Inflammatory macrophage treated with lipopolysaccharide for 1 hour (primary cell): ENCODE data around the gene RNF148.
"Not testable (repeated sequence)": the region's sequence is repeated elsewhere in the genome, so short reads cannot be mapped to it uniquely, and the experiment has no call there.

Source experiments
- DNase-seq, 2 donors: peaks; one replicate each; pipeline ENCODE4 v3.0.0-alpha.2; 2020 to 2022

RNF148 gene

DNA sequence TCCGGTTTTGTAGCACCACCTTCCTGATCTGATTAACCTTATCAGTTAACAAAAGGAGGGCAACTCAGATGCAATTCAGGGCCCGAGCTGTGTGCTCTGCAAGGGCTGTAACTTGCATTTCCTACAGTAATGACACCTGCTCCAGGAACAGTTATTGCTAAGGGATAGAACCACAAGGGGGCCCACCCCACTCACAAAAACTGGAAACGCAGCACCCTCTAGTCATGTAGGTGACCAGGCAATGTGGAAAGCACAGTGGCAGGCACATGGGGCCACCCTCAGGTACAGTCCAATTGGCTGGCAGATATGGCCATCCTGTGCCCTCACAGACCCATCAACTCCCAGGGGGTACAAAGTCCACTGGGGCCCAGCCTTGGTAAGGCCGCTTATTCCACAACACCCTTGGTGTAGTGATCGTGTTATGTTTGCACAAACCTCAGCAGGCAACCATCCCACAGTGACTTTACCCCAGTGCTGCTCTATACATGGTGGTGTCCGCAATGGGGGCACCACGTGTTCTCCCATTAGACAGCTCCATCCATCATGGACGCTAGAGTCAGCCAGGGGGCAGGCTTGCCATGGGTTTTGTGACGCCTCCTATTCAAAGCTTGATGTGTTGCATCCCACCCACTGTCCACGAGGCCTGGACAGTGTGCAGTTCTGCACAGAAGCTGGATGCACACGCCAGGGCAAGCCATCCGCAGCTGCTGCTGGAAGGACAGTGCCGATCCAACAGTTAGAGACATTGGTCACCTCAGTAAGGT, 13.2 kb downstream of the RNF148 start:
- no peak for DNase-seq

- DNase-seq: no peak
Observed at GRCh38 chr7:122688400-122688998, 14.2 kb downstream of the RNF148 start.

- DNase-seq: no peak
Observed at GRCh38 chr7:122686360-122686878, 16.3 kb downstream of the RNF148 start.

DNA sequence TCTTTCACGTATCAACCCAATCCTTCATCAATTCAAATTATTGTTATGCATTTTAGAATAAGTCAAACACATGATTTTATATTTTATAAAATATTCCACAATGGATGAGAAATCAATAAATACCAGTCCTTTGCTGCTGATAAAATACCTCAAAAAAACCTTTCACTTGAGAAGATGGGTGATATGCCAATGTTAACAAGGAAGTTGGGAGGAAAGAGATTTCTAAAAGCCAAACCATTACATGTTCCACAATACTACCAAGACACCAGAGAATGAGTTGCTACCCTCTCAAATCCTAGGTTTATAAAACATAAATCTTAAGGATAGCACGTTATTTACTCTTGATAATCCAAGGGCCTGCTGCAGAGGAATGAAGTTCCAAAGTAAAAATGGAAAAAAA, 18.2 kb downstream of the RNF148 start:
- DNase-seq: no peak

DNA sequence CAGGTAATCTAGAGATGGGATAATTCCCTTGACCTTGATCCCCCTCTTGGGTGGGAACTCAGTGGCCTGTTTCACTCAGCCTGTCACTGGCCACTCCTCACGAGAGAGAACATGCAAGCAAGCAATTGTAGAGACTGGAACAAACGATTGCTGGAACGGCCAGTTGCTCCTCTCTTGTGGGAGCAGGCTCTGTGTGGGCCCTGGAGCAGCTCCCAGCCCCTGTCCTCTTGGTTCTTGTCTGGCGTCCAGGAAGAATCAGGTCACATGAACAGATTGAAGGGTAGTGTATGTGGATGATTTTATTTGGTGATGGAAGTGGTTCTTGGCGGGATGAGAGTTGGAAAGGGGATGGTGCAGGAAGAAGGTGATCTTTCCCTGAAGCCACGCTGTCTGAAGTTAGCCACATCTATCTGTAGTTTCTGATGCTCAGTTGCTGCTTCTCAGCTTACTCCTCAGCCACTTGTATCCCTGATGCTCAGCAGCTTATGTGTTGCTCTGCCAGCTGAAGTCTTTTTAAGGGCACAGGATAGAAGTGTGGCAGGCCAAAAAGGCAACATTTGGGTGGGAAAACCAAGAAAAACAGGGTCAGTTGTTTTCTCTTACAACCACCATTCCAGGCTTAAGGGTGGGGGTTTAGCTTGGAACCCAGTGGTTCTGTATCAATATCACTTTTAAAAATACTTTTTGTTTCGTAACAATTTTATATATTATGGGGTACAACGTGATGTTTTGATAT, 19.7 kb downstream of the RNF148 start:
- DNase-seq: no peak

DNA sequence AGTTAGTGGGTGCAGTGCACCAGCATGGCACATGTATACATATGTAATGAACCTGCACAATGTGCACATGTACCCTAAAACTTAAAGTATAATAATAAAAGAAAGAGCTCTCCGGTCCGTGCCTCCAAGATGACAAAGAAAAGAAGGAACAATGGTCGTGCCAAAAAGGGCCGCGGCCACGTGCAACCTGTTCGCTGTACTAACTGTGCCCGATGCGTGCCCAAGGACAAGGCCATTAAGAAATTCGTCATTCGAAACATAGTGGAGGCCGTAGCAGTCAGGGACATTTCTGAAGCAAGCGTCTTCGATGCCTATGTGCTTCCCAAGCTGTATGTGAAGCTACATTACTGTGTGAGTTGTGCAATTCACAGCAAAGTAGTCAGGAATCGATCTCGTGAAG, 21.5 kb downstream of the RNF148 start:
- DNase-seq: not testable (repeated sequence)

DNA sequence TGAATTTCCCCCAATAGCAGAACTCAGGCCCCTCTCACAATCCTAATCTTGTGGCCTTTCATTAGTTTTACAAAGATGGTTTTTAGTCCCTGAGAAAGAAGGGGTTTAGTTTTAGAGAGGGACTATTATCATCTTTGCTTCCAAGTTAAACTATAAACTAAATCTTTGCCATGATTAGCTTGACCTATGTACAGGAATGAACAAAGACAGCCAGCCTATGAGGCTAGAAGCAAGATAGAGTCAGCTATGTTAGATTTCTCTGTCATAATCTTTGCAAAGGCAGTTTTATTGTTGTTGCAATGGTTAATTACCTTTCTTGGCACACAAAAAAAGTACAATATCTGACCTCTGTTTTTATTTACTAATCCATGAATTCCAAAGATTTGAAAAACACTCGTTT, 22.9 kb downstream of the RNF148 start:
- DNase-seq: no peak

DNA sequence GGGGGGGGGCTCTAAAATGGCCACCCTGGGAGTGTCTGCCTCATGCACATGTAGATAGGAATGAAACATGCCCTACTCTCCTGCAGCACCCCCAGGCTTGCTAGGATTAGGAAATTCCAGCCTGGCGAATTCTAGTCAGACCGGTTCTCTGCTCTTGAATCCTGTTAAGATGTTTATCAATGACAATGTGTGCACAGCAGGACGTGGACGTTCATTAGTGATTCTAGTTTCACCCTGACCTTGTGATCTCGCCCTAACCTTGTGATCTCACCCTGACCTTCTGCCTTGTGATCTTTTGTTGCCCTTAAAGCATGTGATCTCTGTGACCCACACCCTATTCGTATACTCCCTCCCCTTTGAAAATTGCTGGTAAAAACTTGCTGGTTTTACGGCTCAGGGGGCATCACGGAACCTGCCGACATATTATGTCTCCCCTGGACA, 23.4 kb downstream of the RNF148 start:
- DNase-seq: not testable (repeated sequence)

DNA sequence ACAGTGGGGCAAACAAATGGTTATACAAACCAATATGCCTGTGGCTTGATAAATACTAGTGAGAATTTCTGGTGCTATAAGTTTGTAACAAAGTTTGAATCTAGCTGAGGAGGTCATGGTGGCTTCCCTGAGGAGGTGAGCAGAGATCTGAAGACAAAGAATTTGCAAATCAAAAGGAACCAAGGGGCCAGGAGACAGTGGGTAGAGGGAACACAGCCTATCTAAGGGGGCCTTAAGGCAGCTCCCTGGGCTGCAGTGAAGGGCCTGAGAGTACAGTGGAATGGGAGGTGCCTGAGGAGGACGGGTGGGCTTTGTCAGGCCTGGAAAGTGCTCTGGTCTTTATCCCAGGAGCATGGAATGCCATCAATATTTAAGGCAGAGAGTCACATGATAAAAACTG, 25.6 kb downstream of the RNF148 start:
- DNase-seq: no peak

DNA sequence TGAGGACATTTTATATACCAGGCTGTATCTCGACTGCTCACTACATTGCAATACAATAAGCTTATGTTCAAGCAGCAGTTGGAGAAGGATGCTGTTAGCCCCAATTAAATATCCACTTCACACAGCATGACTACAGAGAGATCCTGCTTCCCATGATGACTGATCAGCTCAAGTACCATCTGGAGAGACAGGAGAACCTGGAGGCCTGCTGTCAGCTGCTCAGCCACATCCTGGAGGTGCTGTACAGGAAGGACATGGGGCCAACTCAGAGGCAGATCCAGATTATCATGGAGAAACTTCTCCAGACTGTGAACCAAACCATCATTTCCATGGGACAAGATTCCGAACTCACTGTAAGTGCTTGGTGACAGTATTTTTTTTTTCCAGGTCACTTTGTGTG, 26.3 kb downstream of the RNF148 start:
- DNase-seq: no peak

DNA sequence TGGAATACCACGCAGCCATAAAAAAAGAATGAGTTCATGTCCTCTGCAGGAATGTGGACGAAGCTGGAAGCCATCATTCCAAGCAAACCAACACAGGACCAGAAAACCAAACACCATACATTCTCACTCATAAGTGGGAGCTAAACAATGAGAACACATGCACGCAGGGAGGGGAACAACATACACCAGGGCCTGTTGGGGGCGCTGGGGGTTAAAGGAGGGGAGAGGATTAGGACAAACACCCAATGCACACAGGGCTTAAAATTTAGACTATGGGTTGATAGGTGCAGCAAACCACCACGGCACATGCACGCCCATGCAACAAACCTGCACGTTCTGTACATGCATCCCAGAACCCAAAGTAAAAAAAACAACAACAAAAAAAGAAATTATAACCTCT, 27.1 kb downstream of the RNF148 start:
- DNase-seq: no peak

DNA sequence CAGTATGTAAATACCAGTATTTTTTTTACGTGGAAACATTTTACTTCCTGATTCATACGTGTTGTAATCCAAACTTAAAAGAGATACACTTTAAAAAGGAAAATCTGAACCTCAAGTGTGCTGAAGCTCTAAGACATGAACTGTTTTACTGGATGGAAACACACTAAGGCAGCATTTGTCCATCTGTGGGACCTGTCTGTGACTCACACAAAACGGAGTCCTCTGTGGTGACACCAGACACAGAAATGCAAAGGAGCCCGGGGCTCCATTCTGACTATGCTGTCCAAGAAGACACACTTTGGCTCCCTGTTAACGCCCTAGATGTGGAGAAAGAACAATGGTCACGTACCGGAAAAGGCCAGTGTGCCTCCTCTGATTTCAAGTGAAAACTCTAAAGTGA, 27.7 kb downstream of the RNF148 start:
- no peak for DNase-seq

DNA sequence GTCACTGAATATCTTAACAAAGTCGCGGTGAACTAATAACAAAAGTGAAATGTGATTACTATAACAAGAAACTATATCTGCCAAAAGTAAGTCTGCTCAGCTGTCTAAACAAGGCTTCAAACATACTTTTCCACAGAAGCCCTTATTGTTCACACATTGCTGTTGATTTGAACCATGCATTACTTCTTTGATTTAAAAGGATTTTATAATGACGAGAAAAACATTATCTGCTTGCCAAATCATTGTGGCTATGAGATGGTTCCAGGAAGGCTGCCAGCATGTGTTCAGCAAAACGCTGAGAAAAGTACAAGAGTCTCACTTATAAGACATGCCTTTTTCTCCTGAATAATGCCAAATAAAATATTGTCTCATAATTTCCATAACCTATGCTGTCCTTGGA, 28.2 kb downstream of the RNF148 start:
- DNase-seq: no peak

DNA sequence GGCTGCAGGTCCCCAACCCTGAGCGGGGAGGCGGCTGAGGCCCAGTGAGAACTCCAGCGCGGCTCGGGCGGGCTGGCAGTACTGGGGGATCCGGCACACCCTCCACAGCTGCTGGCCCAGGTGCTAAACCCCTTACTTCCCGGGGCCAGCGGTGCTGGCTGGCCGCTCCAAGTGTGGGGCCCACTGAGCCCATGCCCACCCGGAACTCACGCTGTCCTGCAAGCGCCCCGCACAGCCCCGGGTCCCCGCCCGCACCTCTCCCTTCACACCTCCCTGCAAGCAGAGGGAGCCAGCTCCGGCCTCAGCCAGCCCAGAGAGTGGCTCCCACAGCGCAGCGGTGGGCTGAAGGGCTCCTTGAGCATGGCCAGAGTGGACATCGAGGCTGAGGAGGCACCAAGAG, 28.8 kb downstream of the RNF148 start:
- DNase-seq: no peak

- DNase-seq: no peak
Observed at GRCh38 chr7:122672536-122672935, 30.2 kb downstream of the RNF148 start.

- DNase-seq: no peak
Observed at GRCh38 chr7:122663733-122664132, 39.0 kb downstream of the RNF148 start.

DNA sequence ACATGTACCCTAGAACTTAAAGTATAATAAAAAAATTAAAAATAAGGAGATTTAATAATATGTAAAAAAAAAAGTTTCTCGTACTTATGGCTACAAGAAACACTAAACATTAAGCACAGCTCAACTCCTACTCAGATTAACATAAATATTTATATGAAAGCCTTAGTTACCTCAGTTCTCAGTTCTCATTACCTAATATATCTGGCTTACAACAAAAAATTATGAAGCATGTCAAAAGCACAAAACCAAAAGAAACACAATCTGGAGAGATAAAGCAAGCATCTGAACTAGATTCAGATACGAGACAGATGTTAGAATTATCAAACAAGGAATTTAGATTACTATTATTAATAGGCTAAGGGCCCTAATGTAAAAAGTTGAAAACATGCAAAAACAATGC, 43.9 kb downstream of the RNF148 start:
- no peak for DNase-seq

DNA sequence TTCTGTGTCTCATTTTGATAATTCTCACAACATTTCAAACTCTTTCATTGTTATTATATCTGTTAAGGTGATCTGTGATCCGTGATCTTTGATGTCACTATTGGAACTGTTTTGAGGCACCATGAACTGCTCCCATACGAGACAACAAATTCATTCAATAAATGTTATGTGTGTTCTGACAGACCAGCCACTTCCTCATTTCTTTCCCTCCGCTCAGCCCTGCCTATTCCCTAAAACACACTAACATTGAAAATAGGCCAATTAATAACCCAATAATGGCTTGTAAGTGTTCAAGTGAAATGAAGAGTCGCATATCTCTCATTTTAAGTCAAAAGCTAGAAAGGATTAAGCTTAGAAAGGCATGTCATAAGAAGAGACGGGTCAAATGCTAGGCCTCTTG, 49.0 kb downstream of the RNF148 start:
- no peak for DNase-seq

DNA sequence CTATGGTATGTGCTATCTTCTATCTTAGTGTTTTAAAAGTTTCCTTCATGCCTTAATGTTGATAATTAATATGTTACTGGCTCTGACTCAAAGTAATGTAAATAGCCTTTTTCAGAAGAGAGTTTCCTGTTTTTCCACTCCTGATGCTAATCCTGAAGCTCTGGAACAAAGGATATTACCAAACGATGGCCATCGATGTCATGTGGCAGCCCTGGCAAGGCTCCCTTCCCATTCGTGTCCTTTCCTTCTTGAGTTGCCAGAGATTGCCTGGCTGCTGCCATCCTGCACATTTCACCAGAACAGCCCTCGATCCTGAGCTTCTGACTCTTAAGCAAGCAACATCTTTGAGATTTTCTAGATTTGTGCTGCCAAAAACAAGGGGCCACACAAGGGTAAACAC, 49.8 kb downstream of the RNF148 start:
- DNase-seq: no peak
